ENCODE data around the gene OR2T27. TPM values are rescaled to one million over a fixed set of nuclear protein-coding genes. Genes with fewer than 3 reads are reported as not detected.
"Not testable (repeated sequence)": the region's sequence is repeated elsewhere in the genome, so short reads cannot be mapped to it uniquely, and the experiment has no call there.

OR2T27 gene
- not detected for total RNA-seq

- H3K4me3 Mint-ChIP-seq; H3K36me3 Mint-ChIP-seq (ENCODE audit: low read depth); POLR2A ChIA-PET; H3K27me3 Mint-ChIP-seq; H3K9me3 Mint-ChIP-seq; DNase-seq; CTCF ChIA-PET; intact Hi-C loops (cut with micrococcal nuclease); ATAC-seq; H3K27ac Mint-ChIP-seq; H3K4me1 Mint-ChIP-seq (ENCODE audit: low read depth): not testable (repeated sequence)
Measured at GRCh38 chr1:248655354-248655753, at the start of gene OR2T27. OR2T27 (minus strand) TSS chr1:248655528; CDS start chr1:248650884, 4,644 bp downstream.

- DNase-seq: no peak
- no peak for TF ChIP-seq CTCF (IDR thresholded peaks at IDR 0.05)
- no peak overlapping the region for H3K27ac Mint-ChIP-seq
- no peaks in the 10 kb centered on the region for H3K4me1 Mint-ChIP-seq (ENCODE audit: low read depth)
- ChIA-PET POLR2A (no interaction called here), CTCF (interaction anchor here (1.2 kb wide), 1 partner anchor 121 kb away, joined by 3 read pairs; the partner anchor contains the start of gene SH3BP5L)
- intact Hi-C loops (cut with micrococcal nuclease): no loop called here
- no peak overlapping the region for H3K4me3 Mint-ChIP-seq
- H3K9me3 Mint-ChIP-seq: no peaks in the 10 kb centered on the region
- H3K36me3 Mint-ChIP-seq (ENCODE audit: low read depth): no peaks in the 10 kb centered on the region
- ATAC-seq: no peak
- H3K27me3 Mint-ChIP-seq: peaks cover 13% of the 10 kb centered on the region
Measured at GRCh38 chr1:248704606-248705005, 49.3 kb upstream of the OR2T27 start.

- intact Hi-C loops (cut with micrococcal nuclease): no loop called here
- Mint-ChIP-seq H3K4me1 (ENCODE audit: low read depth) (no peaks in the 10 kb centered on the region), H3K36me3 (ENCODE audit: low read depth) (no peaks in the 10 kb centered on the region), H3K9me3 (no peaks in the 10 kb centered on the region), H3K4me3 (no peak overlapping the region), H3K27ac (no peak overlapping the region), H3K27me3 (peaks cover 11% of the 10 kb centered on the region)
- DNase-seq (no peak), ATAC-seq (no peak)
- TF ChIP-seq CTCF (IDR thresholded peaks at IDR 0.05): no peak
- CTCF ChIA-PET: interaction anchor here (1.2 kb wide), 1 partner anchor 122 kb away, joined by 3 read pairs; the partner anchor contains the start of gene SH3BP5L
- POLR2A ChIA-PET: no interaction called here
Measured at GRCh38 chr1:248703674-248704073, 48.3 kb upstream of the OR2T27 start.

GRCh38 chr1:248702714-248703113 lies 47.4 kb upstream of the OR2T27 start, which contains the start of gene OR14I1:
OR14I1 (minus strand) TSS chr1:248702766.
- no peak within 1 kb of the TSS for H3K4me3 Mint-ChIP-seq
- no peaks in the 10 kb centered on the region for H3K4me1 Mint-ChIP-seq (ENCODE audit: low read depth)
- CTCF ChIA-PET: no interaction called here
- peaks cover 4% of the 10 kb centered on the region for H3K27me3 Mint-ChIP-seq
- intact Hi-C loops (cut with micrococcal nuclease): no loop called here
- ATAC-seq (no peak), DNase-seq (no peak)
- H3K27ac Mint-ChIP-seq: no peak within 1 kb of the TSS
- H3K36me3 Mint-ChIP-seq (ENCODE audit: low read depth): no peaks in the 10 kb centered on the region
- no peak for TF ChIP-seq CTCF (IDR thresholded peaks at IDR 0.05)
- POLR2A ChIA-PET: no interaction called here
- no peaks in the 10 kb centered on the region for H3K9me3 Mint-ChIP-seq

GRCh38 chr1:248699099-248699498 lies 43.8 kb upstream of the OR2T27 start:
- intact Hi-C loops (cut with micrococcal nuclease): no loop called here
- Mint-ChIP-seq H3K9me3 (no peaks in the 10 kb centered on the region), H3K27ac (no peak overlapping the region), H3K4me1 (ENCODE audit: low read depth) (no peaks in the 10 kb centered on the region), H3K27me3 (peaks cover 7% of the 10 kb centered on the region), H3K4me3 (no peak overlapping the region), H3K36me3 (ENCODE audit: low read depth) (no peaks in the 10 kb centered on the region)
- no peak for ATAC-seq
- POLR2A ChIA-PET: no interaction called here
- no peak for TF ChIP-seq CTCF (IDR thresholded peaks at IDR 0.05)
- CTCF ChIA-PET: no interaction called here
- no peak for DNase-seq

GRCh38 chr1:248697907-248698306 lies 42.6 kb upstream of the OR2T27 start:
- CTCF ChIA-PET: interaction anchor here (1.2 to 1.4 kb wide), 3 partner anchors 9 to 110 kb away, joined by 3 to 4 read pairs (median 3); no protein-coding TSS in a partner anchor
- Mint-ChIP-seq H3K9me3 (no peaks in the 10 kb centered on the region), H3K4me3 (no peak overlapping the region), H3K27me3 (peaks cover 7% of the 10 kb centered on the region), H3K27ac (no peak overlapping the region), H3K36me3 (ENCODE audit: low read depth) (no peaks in the 10 kb centered on the region), H3K4me1 (ENCODE audit: low read depth) (no peaks in the 10 kb centered on the region)
- DNase-seq: no peak
- no peak for TF ChIP-seq CTCF (IDR thresholded peaks at IDR 0.05)
- no peak for ATAC-seq
- intact Hi-C loops (cut with micrococcal nuclease): no loop called here
- POLR2A ChIA-PET: no interaction called here

All from activated CD8-positive, alpha-beta T cell treated with anti-CD3 and anti-CD28 coated beads for 36 hours (primary cell).